H9 (cell line): ENCODE data around the gene MYLK. TPM values are rescaled to one million over a fixed set of nuclear protein-coding genes. Genes with fewer than 3 reads are reported as not detected.

Experiments used
- DNase-seq: peaks from one replicate; pipeline ENCODE4 v3.0.0-alpha.2; 2017
- H2AFZ ChIP-seq: one replicate; pipeline ENCODE4 v1.6.1; 2013; ENCODE audit warnings: mild to moderate bottlenecking, low read length, control low read depth, moderate library complexity
- H2AK5ac ChIP-seq: 2 replicates; pipeline ENCODE4 v1.6.1; 2013; ENCODE audit warnings: low read length, control low read depth, mixed read lengths; ENCODE audit not compliant: insufficient read length
- H2BK120ac ChIP-seq: one replicate; pipeline ENCODE4 v1.6.1; 2013; ENCODE audit warnings: low read depth, mild to moderate bottlenecking, low read length, control low read depth, inconsistent platforms; ENCODE audit not compliant: poor library complexity, severe bottlenecking
- H2BK12ac ChIP-seq: 2 replicates; pipeline ENCODE4 v1.6.1; 2013; ENCODE audit warnings: low read length, control low read depth, mixed read lengths, low read depth; ENCODE audit not compliant: insufficient read length
- H2BK15ac ChIP-seq: 2 replicates; pipeline ENCODE4 v1.6.1; 2013; ENCODE audit warnings: low read depth, low read length, control low read depth
- H2BK20ac ChIP-seq: one replicate; pipeline ENCODE4 v1.6.1; 2013; ENCODE audit warnings: low read depth, mild to moderate bottlenecking, low read length, control low read depth, inconsistent platforms; ENCODE audit not compliant: poor library complexity, severe bottlenecking
- H2BK5ac ChIP-seq: 2 replicates; pipeline ENCODE4 v1.6.1; 2013; ENCODE audit warnings: low read length, control low read depth, mixed read lengths; ENCODE audit not compliant: insufficient read length
- H3K14ac ChIP-seq: 2 replicates; pipeline ENCODE4 v1.6.1; 2013; ENCODE audit warnings: low read length, control low read depth; ENCODE audit not compliant: insufficient read depth
- H3K18ac ChIP-seq: 2 replicates; pipeline ENCODE4 v1.6.1; 2013; ENCODE audit warnings: low read depth, mild to moderate bottlenecking, mixed read lengths, low read length, control low read depth; ENCODE audit not compliant: insufficient read length
- H3K23ac ChIP-seq: 2 replicates; pipeline ENCODE4 v1.6.1; 2013; ENCODE audit warnings: low read length, control low read depth, mixed read lengths, low read depth; ENCODE audit not compliant: insufficient read length
- H3K23me2 ChIP-seq: 2 replicates; pipeline ENCODE4 v1.6.1; 2013; ENCODE audit warnings: low read depth, mild to moderate bottlenecking, mixed read lengths, low read length, control low read depth; ENCODE audit not compliant: insufficient read length, poor library complexity, severe bottlenecking
- H3K27ac ChIP-seq: 2 replicates; pipeline ENCODE4 v1.5.1; 2013; ENCODE audit warnings: low read length, control low read depth, mixed read lengths, low read depth; ENCODE audit not compliant: insufficient read length
- H3K27me3 ChIP-seq: 2 replicates; pipeline ENCODE4 v1.6.1; 2013; ENCODE audit warnings: low read length, control low read depth, inconsistent platforms; ENCODE audit not compliant: insufficient read depth
- H3K4ac ChIP-seq: 2 replicates; pipeline ENCODE4 v1.6.1; 2013; ENCODE audit warnings: low read depth, mild to moderate bottlenecking, control low read depth, inconsistent platforms, low read length, moderate library complexity
- H3K4me1 ChIP-seq: 2 replicates; pipeline ENCODE4 v1.6.1; 2013; ENCODE audit warnings: low read length, control low read depth, inconsistent platforms; ENCODE audit not compliant: insufficient read depth
- H3K4me2 ChIP-seq: 2 replicates; pipeline ENCODE4 v1.6.1; 2013; ENCODE audit warnings: low read length, control low read depth, mixed read lengths; ENCODE audit not compliant: insufficient read length, insufficient read depth
- H3K56ac ChIP-seq: 2 replicates; pipeline ENCODE4 v1.6.1; 2013; ENCODE audit warnings: low read depth, mild to moderate bottlenecking, mixed read lengths, low read length, control low read depth; ENCODE audit not compliant: insufficient read length
- H3K79me1 ChIP-seq: 2 replicates; pipeline ENCODE4 v1.6.1; 2013; ENCODE audit warnings: low read depth, mild to moderate bottlenecking, moderate library complexity, low read length, control low read depth, inconsistent platforms; ENCODE audit not compliant: insufficient read depth, poor library complexity, severe bottlenecking
- H3K79me2 ChIP-seq: 2 replicates; pipeline ENCODE4 v1.6.1; 2013; ENCODE audit warnings: low read length, control low read depth, inconsistent platforms; ENCODE audit not compliant: insufficient read depth
- H3K9ac ChIP-seq: 2 replicates; pipeline ENCODE4 v1.6.1; 2013; ENCODE audit warnings: low read length, control low read depth, mixed read lengths; ENCODE audit not compliant: insufficient read length; ENCODE audit errors: extremely low read depth
- H3K9me3 ChIP-seq: one replicate; pipeline ENCODE4 v1.6.1; 2013; ENCODE audit warnings: low read depth, low read length, inconsistent platforms; ENCODE audit not compliant: control insufficient read depth
- H3T11ph ChIP-seq: one replicate; pipeline ENCODE4 v1.6.1; 2013; ENCODE audit warnings: mild to moderate bottlenecking, low read length, control low read depth, inconsistent platforms
- H4K20me1 ChIP-seq: one replicate; pipeline ENCODE4 v1.6.1; 2013; ENCODE audit not compliant: control insufficient read depth, insufficient read length, insufficient read depth
- H4K5ac ChIP-seq: 2 replicates; pipeline ENCODE4 v1.6.1; 2013; ENCODE audit warnings: low read depth, mild to moderate bottlenecking, mixed read lengths, low read length, control low read depth; ENCODE audit not compliant: insufficient read length
- H4K8ac ChIP-seq: replicated peaks from 2 replicates; pipeline ENCODE4 v1.6.1; 2013; ENCODE audit warnings: low read length, control low read depth, mixed read lengths, low read depth; ENCODE audit not compliant: insufficient read length
- H4K91ac ChIP-seq: 2 replicates; pipeline ENCODE4 v1.6.1; 2013; ENCODE audit warnings: low read depth, mild to moderate bottlenecking, moderate library complexity, mixed read lengths, low read length, control low read depth; ENCODE audit not compliant: insufficient read length
- H3K27ac Mint-ChIP-seq, 3 experiments: 2 replicates in 2 of 3; 3 replicates in 1 of 3; pipeline ENCODE4 v1.8.0; 2020 to 2021; ENCODE audit warnings: mixed read lengths in 3 of 3, mild to moderate bottlenecking in 1 of 3, moderate library complexity in 1 of 3
- H3K27me3 Mint-ChIP-seq: 2 replicates; pipeline ENCODE4 v1.8.0; 2021; ENCODE audit warnings: low read depth, mild to moderate bottlenecking, moderate library complexity, mixed read lengths
- H3K36me3 Mint-ChIP-seq, 3 experiments: 2 replicates in 2 of 3; 3 replicates in 1 of 3; pipeline ENCODE4 v1.8.0; 2020 to 2021; ENCODE audit warnings: low read depth in 3 of 3, mixed read lengths in 3 of 3; ENCODE audit not compliant: insufficient read depth in 1 of 3
- H3K4me1 Mint-ChIP-seq, 2 experiments: 2 replicates each; pipeline ENCODE4 v1.8.0; 2020; ENCODE audit warnings: mixed read lengths in 2 of 2
- H3K4me3 Mint-ChIP-seq, 2 experiments: 2 replicates in 1 of 2; 3 replicates in 1 of 2; pipeline ENCODE4 v1.8.0; 2020 to 2021; ENCODE audit warnings: mild to moderate bottlenecking in 2 of 2, mixed read lengths in 2 of 2, moderate library complexity in 1 of 2
- H3K9me3 Mint-ChIP-seq, 2 experiments: 2 replicates in 1 of 2; 3 replicates in 1 of 2; pipeline ENCODE4 v1.8.0; 2020; ENCODE audit warnings: mild to moderate bottlenecking in 2 of 2, mixed read lengths in 2 of 2, moderate library complexity in 1 of 2
- WGBS: extraction: QIAGEN DNeasy Blood & Tissue Kit; methylation state at CpG from one replicate; pipeline ENCODE4 v1.1.7; 2013; ENCODE audit warnings: missing lambda C conversion rate, low lambda C conversion rate, mixed read lengths; ENCODE audit not compliant: insufficient read length; ENCODE audit errors: extremely low coverage; 5-methylcytosine and 5-hydroxymethylcytosine counted together
- total RNA-seq: library from RNA; stranded (reverse); gene quantifications from 2 replicates; pipeline ENCODE4 v1.2.1, GENCODE V29; 2021
- TF ChIP-seq, protein P1 (sequence below): fragments of 200-600 bp; sonication (generic); conservative IDR thresholded peaks from 3 replicates; pipeline ENCODE4 v1.8.0; 2021; ENCODE audit warnings: antibody characterized with exemption, mild to moderate bottlenecking

The MYLK gene
- total RNA-seq, 1 experiment from 2014 or later, result 10.1 TPM

DNA sequence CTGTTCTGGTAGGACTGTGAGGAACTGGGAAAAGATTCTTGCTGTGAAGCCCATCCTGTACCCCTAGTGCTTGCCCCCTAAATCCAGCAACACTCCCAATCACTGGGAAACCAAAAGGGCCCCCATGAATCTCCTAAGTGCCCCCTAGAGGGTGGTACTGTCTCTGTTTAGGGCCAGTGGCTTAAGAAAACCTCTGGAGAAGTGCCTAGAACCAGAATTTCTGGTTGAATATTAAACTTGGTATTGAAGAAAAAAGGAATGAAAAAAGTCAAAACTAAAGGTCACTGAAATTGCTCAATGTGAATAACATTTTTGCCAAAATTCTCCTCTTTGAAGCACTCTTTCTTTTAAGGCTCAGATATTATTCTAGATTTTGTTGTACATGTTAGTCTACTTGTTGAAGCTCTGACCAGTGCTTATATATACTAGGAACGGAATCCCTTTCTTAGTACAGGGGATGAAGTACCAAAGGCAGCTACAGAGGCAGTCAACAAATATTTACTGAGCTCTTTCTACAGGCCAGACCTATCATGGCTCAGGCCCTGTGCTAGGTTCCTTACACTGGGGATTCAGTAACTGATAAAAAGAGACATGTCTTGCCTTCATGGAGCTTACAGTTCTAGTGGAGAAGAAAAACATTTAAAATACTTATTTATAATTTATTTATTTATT, 138.8 kb downstream of the MYLK start:
- Histone ChIP-seq H4K91ac (no peak overlapping the region), H4K5ac (no peak overlapping the region), H3K79me2 (no peaks in the 10 kb centered on the region), H3K14ac (no peak overlapping the region), H4K20me1 (no peaks in the 10 kb centered on the region), H3K9ac (no peak overlapping the region), H3K27ac (no peak overlapping the region), H3K23ac (no peak overlapping the region), H2BK20ac (no peak overlapping the region), H3T11ph (no peak overlapping the region), H3K27me3 (no peaks in the 10 kb centered on the region), H4K8ac (no peak overlapping the region), H3K23me2 (no peaks in the 10 kb centered on the region), H3K9me3 (no peaks in the 10 kb centered on the region), H2BK15ac (no peak overlapping the region), H3K4me2 (no peak overlapping the region), H2AK5ac (no peak overlapping the region), H3K18ac (no peak overlapping the region), H3K79me1 (no peaks in the 10 kb centered on the region), H3K4ac (no peak overlapping the region), H2BK5ac (no peak overlapping the region), H2AFZ (no peak overlapping the region), H2BK120ac (no peak overlapping the region), H2BK12ac (no peak overlapping the region), H3K56ac (no peak overlapping the region), H3K4me1 (no peaks in the 10 kb centered on the region)
- H3K4me1 Mint-ChIP-seq, result peaks cover 0 to under 1% of the 10 kb centered on the region in 2 experiments; a peak in 1 of 4 replicates
- H3K27ac Mint-ChIP-seq, result no peak overlapping the region
- H3K4me3 Mint-ChIP-seq, result no peak overlapping the region
- TF ChIP-seq, protein P1, sequence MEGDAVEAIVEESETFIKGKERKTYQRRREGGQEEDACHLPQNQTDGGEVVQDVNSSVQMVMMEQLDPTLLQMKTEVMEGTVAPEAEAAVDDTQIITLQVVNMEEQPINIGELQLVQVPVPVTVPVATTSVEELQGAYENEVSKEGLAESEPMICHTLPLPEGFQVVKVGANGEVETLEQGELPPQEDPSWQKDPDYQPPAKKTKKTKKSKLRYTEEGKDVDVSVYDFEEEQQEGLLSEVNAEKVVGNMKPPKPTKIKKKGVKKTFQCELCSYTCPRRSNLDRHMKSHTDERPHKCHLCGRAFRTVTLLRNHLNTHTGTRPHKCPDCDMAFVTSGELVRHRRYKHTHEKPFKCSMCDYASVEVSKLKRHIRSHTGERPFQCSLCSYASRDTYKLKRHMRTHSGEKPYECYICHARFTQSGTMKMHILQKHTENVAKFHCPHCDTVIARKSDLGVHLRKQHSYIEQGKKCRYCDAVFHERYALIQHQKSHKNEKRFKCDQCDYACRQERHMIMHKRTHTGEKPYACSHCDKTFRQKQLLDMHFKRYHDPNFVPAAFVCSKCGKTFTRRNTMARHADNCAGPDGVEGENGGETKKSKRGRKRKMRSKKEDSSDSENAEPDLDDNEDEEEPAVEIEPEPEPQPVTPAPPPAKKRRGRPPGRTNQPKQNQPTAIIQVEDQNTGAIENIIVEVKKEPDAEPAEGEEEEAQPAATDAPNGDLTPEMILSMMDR, result peak; percentile 61
- H3K36me3 Mint-ChIP-seq, result peaks cover 0 to 4% (median 2%) of the 10 kb centered on the region in 3 experiments; a peak in 4 of 7 replicates
- no peaks in the 10 kb centered on the region for H3K9me3 Mint-ChIP-seq
- H3K27me3 Mint-ChIP-seq, result no peaks in the 10 kb centered on the region
- WGBS, result no CpG with 5 or more reads among the region's 1 CpG
- DNase-seq, result no peak
